ENCODE data around the gene TMEM183A.

Gene TMEM183A

DNA sequence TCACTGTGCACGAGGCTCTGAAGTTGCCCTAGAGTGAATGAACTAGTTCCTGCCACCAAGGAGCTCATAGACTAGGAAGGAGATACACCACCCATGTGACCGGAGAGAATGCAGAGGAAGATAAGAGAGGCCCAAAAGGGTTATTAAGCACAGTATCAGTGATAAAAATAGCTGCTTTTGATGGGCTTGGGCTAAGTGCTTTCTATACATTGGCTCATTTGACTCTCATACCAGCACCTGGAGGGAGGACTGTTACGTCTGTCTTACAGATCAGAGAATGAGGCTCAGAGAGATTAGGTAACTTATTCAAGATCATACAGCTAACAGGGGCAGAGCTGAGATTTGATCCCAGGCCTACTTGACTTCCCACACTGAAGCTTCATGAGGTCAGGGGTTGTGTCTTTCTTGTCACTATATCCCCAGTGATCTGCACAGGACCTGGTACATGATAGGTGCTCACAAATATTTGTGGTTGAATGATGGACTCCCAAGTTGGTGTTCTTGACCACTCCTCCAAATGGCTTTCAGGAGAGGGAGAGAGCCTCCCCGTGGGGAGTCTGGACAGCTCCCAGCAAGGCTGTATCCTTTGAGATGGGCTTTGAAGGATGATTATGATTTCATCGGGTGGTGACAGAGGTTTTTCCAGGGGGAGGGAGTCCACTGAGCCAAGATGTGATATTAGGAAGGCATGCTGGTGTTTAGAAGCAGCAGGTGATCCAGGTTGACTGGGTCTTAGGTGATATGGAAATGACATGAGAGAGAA, 33.5 kb downstream of the TMEM183A start:
- no peak for DNase-seq
- TF ChIP-seq, protein P1, sequence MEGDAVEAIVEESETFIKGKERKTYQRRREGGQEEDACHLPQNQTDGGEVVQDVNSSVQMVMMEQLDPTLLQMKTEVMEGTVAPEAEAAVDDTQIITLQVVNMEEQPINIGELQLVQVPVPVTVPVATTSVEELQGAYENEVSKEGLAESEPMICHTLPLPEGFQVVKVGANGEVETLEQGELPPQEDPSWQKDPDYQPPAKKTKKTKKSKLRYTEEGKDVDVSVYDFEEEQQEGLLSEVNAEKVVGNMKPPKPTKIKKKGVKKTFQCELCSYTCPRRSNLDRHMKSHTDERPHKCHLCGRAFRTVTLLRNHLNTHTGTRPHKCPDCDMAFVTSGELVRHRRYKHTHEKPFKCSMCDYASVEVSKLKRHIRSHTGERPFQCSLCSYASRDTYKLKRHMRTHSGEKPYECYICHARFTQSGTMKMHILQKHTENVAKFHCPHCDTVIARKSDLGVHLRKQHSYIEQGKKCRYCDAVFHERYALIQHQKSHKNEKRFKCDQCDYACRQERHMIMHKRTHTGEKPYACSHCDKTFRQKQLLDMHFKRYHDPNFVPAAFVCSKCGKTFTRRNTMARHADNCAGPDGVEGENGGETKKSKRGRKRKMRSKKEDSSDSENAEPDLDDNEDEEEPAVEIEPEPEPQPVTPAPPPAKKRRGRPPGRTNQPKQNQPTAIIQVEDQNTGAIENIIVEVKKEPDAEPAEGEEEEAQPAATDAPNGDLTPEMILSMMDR (IDR thresholded peaks at IDR 0.05; ENCODE audit: borderline replicate concordance, extremely low read depth, low read length, poor library complexity, severe bottlenecking): no peak
- TF ChIP-seq EZH2 (IDR thresholded peaks at IDR 0.05; ENCODE audit: borderline replicate concordance, low read depth, low read length, severe bottlenecking): no peak
- H3K27ac ChIP-seq (ENCODE audit: low read length): no peak overlapping the region
- H3K4me2 ChIP-seq (ENCODE audit: insufficient read depth, low read length): no peak overlapping the region
- no peak for ATAC-seq (ENCODE audit: insufficient read depth, low read depth)
- H2AFZ ChIP-seq (ENCODE audit: low read depth, low read length): no peak overlapping the region
- H3K4me1 ChIP-seq (ENCODE audit: insufficient read depth, low read length): no peaks in the 10 kb centered on the region
- H3K36me3 ChIP-seq (ENCODE audit: insufficient read depth, low read length): no peaks in the 10 kb centered on the region
- H3K9me3 ChIP-seq (ENCODE audit: insufficient read depth, low read length, severe bottlenecking): no peaks in the 10 kb centered on the region
- no peak overlapping the region for H3K4me3 ChIP-seq (ENCODE audit: low read depth in 1 of 2, low read length in 2 of 2)
- H3K27me3 ChIP-seq (ENCODE audit: insufficient read depth, low read length, poor library complexity): peaks cover 18% of the 10 kb centered on the region
- no peaks in the 10 kb centered on the region for H3K79me2 ChIP-seq (ENCODE audit: insufficient read depth, low read length)
- no peaks in the 10 kb centered on the region; the same call in 1 of the 2 replicates for H4K20me1 ChIP-seq (ENCODE audit: insufficient read depth, low read length)
- no peak overlapping the region for H3K9ac ChIP-seq (ENCODE audit: low read depth, low read length)

DNA sequence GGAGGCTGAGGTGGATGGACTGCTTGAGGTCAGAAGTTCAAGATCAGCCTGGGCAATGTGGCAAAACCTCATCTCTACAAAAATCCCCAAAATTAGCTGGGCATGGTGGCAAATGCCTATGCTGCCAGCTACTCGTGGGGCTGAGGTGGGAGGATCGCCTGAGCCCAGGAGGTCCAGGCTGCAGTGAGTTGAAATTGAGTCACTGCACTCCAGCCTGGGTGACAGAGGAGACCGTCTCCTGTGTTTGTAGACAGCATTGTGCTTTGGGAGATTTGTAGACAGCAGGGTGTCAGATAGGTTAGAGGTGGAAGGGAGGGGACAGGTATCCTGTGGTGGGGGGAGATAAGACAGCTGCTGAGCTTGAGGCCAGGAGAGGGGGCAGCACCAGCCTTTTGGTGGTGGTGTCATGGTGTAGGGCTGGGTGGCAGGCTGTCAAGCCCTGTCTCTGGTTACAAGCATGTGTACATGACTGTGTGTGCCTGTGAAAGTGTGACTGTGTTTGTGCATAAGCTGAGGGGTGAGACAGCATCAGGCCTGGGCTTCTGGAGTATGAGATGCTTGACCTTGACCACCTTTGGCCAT, 34.3 kb downstream of the TMEM183A start:
- Histone ChIP-seq H3K4me3 (ENCODE audit: low read depth in 1 of 2, low read length in 2 of 2) (no peak overlapping the region), H3K4me1 (ENCODE audit: insufficient read depth, low read length) (no peaks in the 10 kb centered on the region), H3K79me2 (ENCODE audit: insufficient read depth, low read length) (no peaks in the 10 kb centered on the region), H4K20me1 (ENCODE audit: insufficient read depth, low read length) (no peaks in the 10 kb centered on the region; the same call in 1 of the 2 replicates), H3K27me3 (ENCODE audit: insufficient read depth, low read length, poor library complexity) (peaks cover 18% of the 10 kb centered on the region), H2AFZ (ENCODE audit: low read depth, low read length) (no peak overlapping the region), H3K36me3 (ENCODE audit: insufficient read depth, low read length) (no peaks in the 10 kb centered on the region), H3K27ac (ENCODE audit: low read length) (no peak overlapping the region), H3K4me2 (ENCODE audit: insufficient read depth, low read length) (no peak overlapping the region), H3K9me3 (ENCODE audit: insufficient read depth, low read length, severe bottlenecking) (no peaks in the 10 kb centered on the region), H3K9ac (ENCODE audit: low read depth, low read length) (no peak overlapping the region)
- no peak for TF ChIP-seq EZH2 (IDR thresholded peaks at IDR 0.05; ENCODE audit: borderline replicate concordance, low read depth, low read length, severe bottlenecking)
- TF ChIP-seq, protein P1 (IDR thresholded peaks at IDR 0.05; ENCODE audit: borderline replicate concordance, extremely low read depth, low read length, poor library complexity, severe bottlenecking): no peak
- no peak for ATAC-seq (ENCODE audit: insufficient read depth, low read depth)
- no peak for DNase-seq

DNA sequence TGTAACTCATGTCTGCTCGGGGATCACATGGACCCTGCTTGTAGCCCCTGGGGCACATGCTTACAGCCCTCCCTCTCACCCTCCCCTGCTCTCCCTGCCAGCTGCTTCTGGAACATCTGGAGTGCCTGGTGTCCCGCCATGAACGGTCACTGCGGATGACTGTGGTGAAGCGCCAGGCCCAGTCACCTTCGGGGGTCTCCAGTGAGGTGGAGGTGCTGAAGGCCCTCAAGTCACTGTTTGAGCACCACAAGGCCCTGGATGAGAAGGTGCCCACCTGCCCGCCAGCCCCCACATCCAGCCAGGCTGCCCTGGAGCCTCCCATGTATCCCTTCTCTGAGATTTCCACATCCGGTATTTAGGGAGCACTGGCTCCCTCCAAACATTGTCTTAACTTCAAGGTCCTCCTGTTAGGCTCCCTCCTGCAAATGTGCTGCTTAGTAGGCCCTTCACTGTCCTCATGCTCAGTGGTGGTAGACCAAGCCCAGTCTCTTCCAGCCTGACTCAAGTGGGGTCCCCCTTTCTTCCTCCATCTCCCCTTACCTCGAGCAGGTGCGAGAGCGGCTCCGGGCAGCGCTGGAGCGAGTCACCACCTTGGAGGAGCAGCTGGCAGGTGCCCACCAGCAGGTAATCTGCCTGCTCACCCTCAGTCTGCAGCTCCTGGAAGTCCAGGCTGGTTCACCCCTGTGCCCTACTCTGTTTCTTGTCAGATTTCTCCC, 36.8 kb downstream of the TMEM183A start:
- Histone ChIP-seq H2AFZ (ENCODE audit: low read depth, low read length) (no peak overlapping the region), H3K27me3 (ENCODE audit: insufficient read depth, low read length, poor library complexity) (peaks cover 25% of the 10 kb centered on the region), H3K9ac (ENCODE audit: low read depth, low read length) (no peak overlapping the region), H3K4me1 (ENCODE audit: insufficient read depth, low read length) (no peaks in the 10 kb centered on the region), H3K9me3 (ENCODE audit: insufficient read depth, low read length, severe bottlenecking) (no peaks in the 10 kb centered on the region), H3K4me2 (ENCODE audit: insufficient read depth, low read length) (no peak overlapping the region), H3K36me3 (ENCODE audit: insufficient read depth, low read length) (no peaks in the 10 kb centered on the region), H3K4me3 (ENCODE audit: low read depth in 1 of 2, low read length in 2 of 2) (no peak overlapping the region), H3K79me2 (ENCODE audit: insufficient read depth, low read length) (no peaks in the 10 kb centered on the region), H4K20me1 (ENCODE audit: insufficient read depth, low read length) (no peaks in the 10 kb centered on the region), H3K27ac (ENCODE audit: low read length) (no peak overlapping the region)
- no peak for ATAC-seq (ENCODE audit: insufficient read depth, low read depth)
- DNase-seq: no peak
- TF ChIP-seq, protein P1 (IDR thresholded peaks at IDR 0.05; ENCODE audit: borderline replicate concordance, extremely low read depth, low read length, poor library complexity, severe bottlenecking): no peak
- TF ChIP-seq EZH2 (IDR thresholded peaks at IDR 0.05; ENCODE audit: borderline replicate concordance, low read depth, low read length, severe bottlenecking): no peak
